SK-N-DZ (cell line): Measurements from ENCODE around the gene SLC45A1.

Experiments used
- DNase-seq: peaks from one replicate; pipeline ENCODE4 v3.0.0-alpha.2; 2015; ENCODE audit warnings: low spot score

The SLC45A1 gene

GRCh38 chr1:8352886-8353785, 35.2 kb downstream of the SLC45A1 start:
- DNase-seq, result no peak

GRCh38 chr1:8354038-8354437, 36.1 kb downstream of the SLC45A1 start:
- no peak for DNase-seq

GRCh38 chr1:8355439-8356255, 37.7 kb downstream of the SLC45A1 start:
- no peak for DNase-seq

- no peak for DNase-seq
These were observed 38.6 kb downstream of the SLC45A1 start for GRCh38 chr1:8356256-8357209.

GRCh38 chr1:8357329-8358101, 39.6 kb downstream of the SLC45A1 start:
- DNase-seq, result no peak

GRCh38 chr1:8358241-8358896, 40.5 kb downstream of the SLC45A1 start:
- DNase-seq, result no peak

- DNase-seq, result no peak
These were observed 41.1 kb downstream of the SLC45A1 start for GRCh38 chr1:8358897-8359616.

- no peak for DNase-seq
These were observed 41.9 kb downstream of the SLC45A1 start for GRCh38 chr1:8359617-8360481.

- DNase-seq, result no peak
These were observed 42.7 kb downstream of the SLC45A1 start for GRCh38 chr1:8360493-8361197.

GRCh38 chr1:8361198-8361849, 43.4 kb downstream of the SLC45A1 start:
- DNase-seq, result no peak

GRCh38 chr1:8362701-8363101, 44.8 kb downstream of the SLC45A1 start:
- no peak for DNase-seq

GRCh38 chr1:8363186-8363766, 45.4 kb downstream of the SLC45A1 start:
- no peak for DNase-seq

- DNase-seq, result no peak
These were observed 45.9 kb downstream of the SLC45A1 start for GRCh38 chr1:8363767-8364301.

- no peak for DNase-seq
These were observed 46.9 kb downstream of the SLC45A1 start for GRCh38 chr1:8364528-8365442.

GRCh38 chr1:8365661-8366362, 47.9 kb downstream of the SLC45A1 start:
- DNase-seq, result no peak
